T-helper 2 cell treated with Interferon-gamma antibody and Interleukin-4, amounts not matched to agents 5 μg/mL and 100 μg/mL, for 36 hours (primary cell): ENCODE results near the gene GUSB.

ENCODE experiments used
- DNase-seq: peaks from one replicate; pipeline ENCODE4 v3.0.0; 2021; ENCODE audit warnings: low spot score
- H3K27ac Mint-ChIP-seq: one replicate; pipeline ENCODE4 v1.8.0; 2021; ENCODE audit warnings: mild to moderate bottlenecking, mixed read lengths
- H3K27me3 Mint-ChIP-seq: one replicate; pipeline ENCODE4 v1.8.0; 2021; ENCODE audit warnings: low read depth, mixed read lengths
- H3K36me3 Mint-ChIP-seq: one replicate; pipeline ENCODE4 v1.8.0; 2021; ENCODE audit warnings: low read depth, mixed read lengths
- H3K4me1 Mint-ChIP-seq: one replicate; pipeline ENCODE4 v1.8.0; 2021; ENCODE audit warnings: low read depth, mixed read lengths
- H3K4me3 Mint-ChIP-seq: one replicate; pipeline ENCODE4 v1.8.0; 2022; ENCODE audit warnings: mild to moderate bottlenecking, moderate library complexity, mixed read lengths
- H3K9me3 Mint-ChIP-seq: one replicate; pipeline ENCODE4 v1.8.0; 2021; ENCODE audit warnings: mixed read lengths

The GUSB gene

DNA sequence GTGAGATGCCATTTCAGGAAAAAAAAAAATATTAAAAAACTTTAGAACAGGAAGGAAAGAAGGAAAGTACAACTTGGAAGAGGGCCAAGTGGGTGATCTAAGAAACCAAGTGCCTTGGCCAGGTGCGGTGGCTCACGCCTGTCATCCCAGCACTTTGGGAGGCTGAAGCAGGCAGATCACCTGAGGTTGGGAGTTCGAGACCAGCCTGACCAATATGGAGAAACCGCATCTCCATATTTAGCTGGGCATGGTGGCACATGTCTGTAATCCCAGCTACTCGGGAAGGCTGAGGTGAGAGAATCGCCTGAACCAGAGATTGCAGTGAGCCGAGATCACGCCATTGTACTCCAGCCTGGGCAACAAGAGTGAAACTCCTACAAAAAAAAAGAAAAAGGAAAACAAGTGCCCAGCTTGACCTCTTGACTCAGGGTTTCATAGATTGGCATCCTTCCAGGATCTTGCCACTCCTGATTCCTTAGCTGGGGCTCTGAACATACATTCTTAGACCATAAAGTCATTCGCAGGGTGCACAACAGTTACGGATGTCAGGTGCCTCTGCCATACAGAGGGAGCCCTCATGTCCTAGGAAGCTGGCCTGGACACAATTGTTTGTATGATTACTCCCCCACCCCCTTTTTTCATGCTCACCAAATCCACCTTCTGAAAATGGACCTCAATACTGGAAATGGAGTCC, 2.1 kb upstream of the GUSB start:
- DNase-seq = no peak
- peaks cover 6% of the 10 kb centered on the region for H3K4me1 Mint-ChIP-seq
- H3K36me3 Mint-ChIP-seq = peaks cover 11% of the 10 kb centered on the region
- no peaks in the 10 kb centered on the region for H3K9me3 Mint-ChIP-seq
- H3K4me3 Mint-ChIP-seq = no peak overlapping the region
- no peak overlapping the region for H3K27ac Mint-ChIP-seq
- H3K27me3 Mint-ChIP-seq = no peaks in the 10 kb centered on the region

- no peaks in the 10 kb centered on the region for H3K27me3 Mint-ChIP-seq
- DNase-seq = peak; percentile 63
- peak overlapping the region; percentile 96 for H3K27ac Mint-ChIP-seq
- H3K4me3 Mint-ChIP-seq = peak overlapping the region; percentile 90
- H3K36me3 Mint-ChIP-seq = peaks cover 23% of the 10 kb centered on the region
- H3K9me3 Mint-ChIP-seq = no peaks in the 10 kb centered on the region
- H3K4me1 Mint-ChIP-seq = peaks cover 6% of the 10 kb centered on the region
These were observed 1.3 kb downstream of the GUSB start for GRCh38 chr7:65980478-65981250.

- Mint-ChIP-seq H3K27ac (peak overlapping the region; percentile 63), H3K36me3 (peaks cover 23% of the 10 kb centered on the region), H3K4me3 (peak overlapping the region; percentile 90), H3K4me1 (peaks cover 6% of the 10 kb centered on the region), H3K27me3 (no peaks in the 10 kb centered on the region), H3K9me3 (no peaks in the 10 kb centered on the region)
- DNase-seq = no peak
These were observed 2.2 kb downstream of the GUSB start for GRCh38 chr7:65979583-65980477.

- H3K4me1 Mint-ChIP-seq = peaks cover 6% of the 10 kb centered on the region
- no peaks in the 10 kb centered on the region for H3K9me3 Mint-ChIP-seq
- DNase-seq = no peak
- no peaks in the 10 kb centered on the region for H3K27me3 Mint-ChIP-seq
- peaks cover 28% of the 10 kb centered on the region for H3K36me3 Mint-ChIP-seq
- peak overlapping the region; percentile 31 for H3K27ac Mint-ChIP-seq
- peak overlapping the region; percentile 9 for H3K4me3 Mint-ChIP-seq
These were observed 3.0 kb downstream of the GUSB start for GRCh38 chr7:65978891-65979582.

GRCh38 chr7:65976659-65977196, 5.3 kb downstream of the GUSB start:
- Mint-ChIP-seq H3K27ac (no peak overlapping the region), H3K36me3 (peaks cover 39% of the 10 kb centered on the region), H3K4me1 (peaks cover 7% of the 10 kb centered on the region), H3K4me3 (no peak overlapping the region), H3K9me3 (no peaks in the 10 kb centered on the region), H3K27me3 (no peaks in the 10 kb centered on the region)
- DNase-seq = no peak

DNA sequence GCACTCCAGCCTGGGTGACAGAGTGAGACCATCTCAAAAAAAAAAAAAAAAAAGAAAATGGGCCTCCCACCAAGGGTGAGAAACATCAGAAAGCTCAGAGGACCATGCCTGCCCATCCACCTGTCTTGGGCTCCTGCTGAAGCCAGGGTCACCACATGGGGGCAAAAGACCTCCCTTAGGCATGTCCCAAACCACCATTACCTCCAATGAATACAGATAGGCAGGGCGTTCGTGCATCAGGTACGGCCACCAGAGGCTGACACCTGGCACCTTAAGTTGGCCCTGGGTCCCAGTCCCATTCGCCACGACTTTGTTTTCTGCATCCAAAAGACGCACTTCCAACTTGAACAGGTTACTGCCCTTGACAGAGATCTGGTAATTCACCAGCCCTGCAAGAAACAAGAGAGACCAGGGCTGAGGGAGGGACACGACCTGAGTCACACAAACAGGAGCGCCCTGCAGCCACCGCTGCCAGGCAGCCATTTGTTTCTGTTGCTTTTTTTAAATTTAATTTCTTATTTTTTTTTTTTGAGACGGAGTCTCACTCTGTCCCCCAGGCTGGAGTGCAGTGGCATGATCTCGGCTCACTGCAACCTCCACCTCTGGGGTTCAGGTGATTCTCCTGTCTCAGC, 6.1 kb downstream of the GUSB start:
- no peak for DNase-seq
- H3K4me3 Mint-ChIP-seq = no peak overlapping the region
- no peak overlapping the region for H3K27ac Mint-ChIP-seq
- peaks cover 7% of the 10 kb centered on the region for H3K4me1 Mint-ChIP-seq
- no peaks in the 10 kb centered on the region for H3K9me3 Mint-ChIP-seq
- no peaks in the 10 kb centered on the region for H3K27me3 Mint-ChIP-seq
- H3K36me3 Mint-ChIP-seq = peaks cover 40% of the 10 kb centered on the region

GRCh38 chr7:65974876-65975275, 7.1 kb downstream of the GUSB start:
- Mint-ChIP-seq H3K9me3 (no peaks in the 10 kb centered on the region), H3K4me3 (no peak overlapping the region), H3K27ac (no peak overlapping the region), H3K27me3 (no peaks in the 10 kb centered on the region), H3K4me1 (peaks cover 1% of the 10 kb centered on the region), H3K36me3 (peaks cover 44% of the 10 kb centered on the region)
- DNase-seq = no peak

- H3K27ac Mint-ChIP-seq = no peak overlapping the region
- H3K36me3 Mint-ChIP-seq = peaks cover 44% of the 10 kb centered on the region
- H3K27me3 Mint-ChIP-seq = no peaks in the 10 kb centered on the region
- no peak for DNase-seq
- no peak overlapping the region for H3K4me3 Mint-ChIP-seq
- no peaks in the 10 kb centered on the region for H3K9me3 Mint-ChIP-seq
- peaks cover 1% of the 10 kb centered on the region for H3K4me1 Mint-ChIP-seq
These were observed 7.7 kb downstream of the GUSB start for GRCh38 chr7:65974191-65974801.

DNA sequence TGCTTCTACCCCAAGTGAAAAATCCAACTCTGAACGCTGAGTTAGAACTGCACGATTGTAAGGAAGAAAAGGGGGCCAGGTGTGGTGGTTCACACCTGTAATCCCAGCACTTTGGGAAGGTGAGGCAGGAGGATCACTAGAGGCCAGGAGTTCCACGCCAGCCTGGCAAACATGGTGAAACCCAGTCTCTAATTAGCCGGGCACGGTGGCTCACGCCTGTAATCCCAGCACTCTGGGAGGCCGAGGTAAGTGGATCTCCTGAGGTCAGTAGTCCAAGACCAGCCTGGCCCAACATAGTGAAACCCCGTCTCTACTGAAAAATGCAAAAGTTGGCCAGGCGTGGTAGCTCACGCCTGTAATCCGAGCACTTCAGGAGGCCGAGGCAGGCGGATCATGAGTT, 9.0 kb downstream of the GUSB start:
- Mint-ChIP-seq H3K9me3 (no peaks in the 10 kb centered on the region), H3K36me3 (peaks cover 44% of the 10 kb centered on the region), H3K27ac (no peak overlapping the region), H3K4me1 (peaks cover 1% of the 10 kb centered on the region), H3K4me3 (no peak overlapping the region), H3K27me3 (no peaks in the 10 kb centered on the region)
- DNase-seq = no peak

GRCh38 chr7:65971021-65971420, 11.0 kb downstream of the GUSB start:
- Mint-ChIP-seq H3K9me3 (no peaks in the 10 kb centered on the region), H3K4me1 (peaks cover 1% of the 10 kb centered on the region), H3K4me3 (no peak overlapping the region), H3K27me3 (no peaks in the 10 kb centered on the region), H3K36me3 (peaks cover 58% of the 10 kb centered on the region), H3K27ac (no peak overlapping the region)
- DNase-seq = no peak

DNA sequence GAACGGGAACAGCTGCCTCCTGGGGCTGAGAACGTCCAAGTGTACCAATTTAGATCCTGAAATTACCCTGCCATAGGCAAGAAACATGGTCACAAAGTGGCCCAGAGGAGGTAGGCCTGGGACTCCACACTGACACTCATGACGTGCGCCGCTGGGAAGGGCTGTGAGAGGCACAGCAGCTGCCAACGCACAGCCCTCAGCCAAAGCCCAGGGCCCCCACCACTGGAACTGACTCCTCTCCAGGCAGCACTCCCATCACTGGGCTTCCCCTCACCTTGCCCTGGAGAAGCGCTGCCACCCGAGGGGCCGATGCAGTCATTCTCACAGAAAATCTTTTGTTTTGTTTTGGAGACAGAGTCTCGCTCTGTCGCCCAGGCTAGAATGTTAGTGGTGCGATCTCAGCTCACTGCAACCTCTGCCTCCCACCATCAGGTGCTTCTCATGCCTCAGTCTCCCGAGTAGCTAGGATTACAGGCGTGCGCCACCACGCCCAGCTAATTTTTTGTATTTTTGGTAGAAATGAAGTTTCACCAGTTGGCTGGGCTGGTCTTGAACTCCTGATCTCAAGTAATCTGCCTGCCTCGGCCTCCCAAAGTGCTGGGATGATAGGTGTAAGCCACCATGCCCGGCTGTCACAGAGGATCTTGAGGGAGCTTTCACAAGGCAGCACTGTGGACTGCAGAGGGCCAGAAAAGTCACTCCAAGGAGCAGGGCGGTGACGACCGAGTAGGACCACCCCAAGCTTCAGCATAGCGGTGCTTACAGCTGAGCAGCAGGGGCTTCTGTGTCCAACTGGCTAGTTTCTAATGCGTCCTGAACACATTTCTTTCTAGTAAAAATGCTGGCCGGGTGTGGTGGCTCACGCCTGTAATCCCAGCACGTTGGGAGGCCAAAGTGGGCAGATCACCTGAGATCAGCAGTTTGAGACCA, 13.5 kb downstream of the GUSB start:
- Mint-ChIP-seq H3K4me3 (no peak overlapping the region), H3K36me3 (peaks cover 55% of the 10 kb centered on the region), H3K27me3 (no peaks in the 10 kb centered on the region), H3K4me1 (peaks cover 1% of the 10 kb centered on the region), H3K27ac (no peak overlapping the region), H3K9me3 (no peaks in the 10 kb centered on the region)
- DNase-seq = no peak
